Measurements from ENCODE around the gene NHLRC2. TPM values are rescaled to one million over a fixed set of nuclear protein-coding genes. Genes with fewer than 3 reads are reported as not detected.
A peak's percentile ranks its signal among the peaks of the same experiment; 100 is the strongest.

Gene NHLRC2
- total and polyA plus RNA-seq, 10 of the 15 experiments (the other 5 are each of a cell fraction or from before 2014, with no cell fraction given), result 1.9 to 31.3 (median 15.9) TPM

DNA sequence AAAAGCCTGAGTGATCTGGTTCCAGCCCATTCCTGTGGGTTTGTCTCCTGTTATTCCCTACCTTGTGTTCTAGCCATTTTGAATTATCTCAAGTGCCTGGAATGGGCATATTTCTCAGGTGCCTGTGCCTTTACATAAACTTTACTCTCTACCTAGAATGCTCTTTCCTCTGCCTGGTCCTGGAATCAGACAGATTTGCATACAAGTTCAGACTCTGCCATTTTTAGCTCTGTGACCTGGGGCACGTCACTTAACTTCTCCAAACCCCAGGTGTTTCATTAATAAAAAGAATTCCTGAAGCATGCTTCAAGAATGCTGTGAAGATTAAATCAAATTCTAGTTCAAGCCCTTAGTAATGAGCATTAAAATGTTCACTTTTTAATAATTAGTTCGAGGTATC lies 8.4 kb upstream of the NHLRC2 start:
- ATAC-seq, result peak; percentile 44
- 16% methylated on average over 2 of the region's 2 CpGs for WGBS (ENCODE audit: insufficient coverage, insufficient replicate concordance, low lambda C conversion rate, missing lambda C conversion rate)
- RAD21 ChIA-PET (ENCODE audit: unreplicated experiment), result interaction anchor here (0.6 to 0.9 kb wide), 2 partner anchors 27 to 106 kb away, joined by 3 read pairs; no protein-coding TSS in a partner anchor
- no TSS peak for BruUV-seq (replicated peaks)
- peak overlapping the region; percentile 9; the same call in 1 of the 2 replicates for H3K27ac ChIP-seq (ENCODE audit: control insufficient read depth, insufficient read depth)
- no peak overlapping the region for H2AFZ ChIP-seq (ENCODE audit: control insufficient read depth, low read depth, low read length)
- H3K9ac ChIP-seq (ENCODE audit: control insufficient read depth, insufficient read depth, low read length), result no peak overlapping the region
- H3K79me2 ChIP-seq (ENCODE audit: control insufficient read depth, insufficient read depth, low read length), result peaks cover 22% of the 10 kb centered on the region
- peak overlapping the region; percentile 43; the same call in 1 of the 2 replicates for H3K4me2 ChIP-seq (ENCODE audit: control insufficient read depth, insufficient read depth)
- POLR2A ChIA-PET, result no interaction called here
- SMC1A ChIA-PET (ENCODE audit: uncharacterized antibody, unreplicated experiment), result interaction anchor here (1.0 kb wide), 1 partner anchor 48 kb away, joined by 3 read pairs; no protein-coding TSS in a partner anchor
- no peaks in the 10 kb centered on the region for H3K27me3 ChIP-seq (replicated peaks in 1 of 2; ENCODE audit: control insufficient read depth in 2 of 2, insufficient read depth in 2 of 2, low read length in 1 of 2)
- TF ChIP-seq SP1 (IDR thresholded peaks at IDR 0.05; ENCODE audit: low read depth, low read length) (no peak), HCFC1 (IDR thresholded peaks at IDR 0.05; ENCODE audit: low read length) (no peak), ZNF622 (IDR thresholded peaks at IDR 0.05) (no peak), CBFB (IDR thresholded peaks at IDR 0.05; ENCODE audit: low read depth) (no peak), EP300 (IDR thresholded peaks at IDR 0.05; ENCODE audit: borderline replicate concordance in 1 of 2, control insufficient read depth in 1 of 2, low read depth in 2 of 2, low read length in 2 of 2) (no peak)
- TF ChIP-seq, protein P1, sequence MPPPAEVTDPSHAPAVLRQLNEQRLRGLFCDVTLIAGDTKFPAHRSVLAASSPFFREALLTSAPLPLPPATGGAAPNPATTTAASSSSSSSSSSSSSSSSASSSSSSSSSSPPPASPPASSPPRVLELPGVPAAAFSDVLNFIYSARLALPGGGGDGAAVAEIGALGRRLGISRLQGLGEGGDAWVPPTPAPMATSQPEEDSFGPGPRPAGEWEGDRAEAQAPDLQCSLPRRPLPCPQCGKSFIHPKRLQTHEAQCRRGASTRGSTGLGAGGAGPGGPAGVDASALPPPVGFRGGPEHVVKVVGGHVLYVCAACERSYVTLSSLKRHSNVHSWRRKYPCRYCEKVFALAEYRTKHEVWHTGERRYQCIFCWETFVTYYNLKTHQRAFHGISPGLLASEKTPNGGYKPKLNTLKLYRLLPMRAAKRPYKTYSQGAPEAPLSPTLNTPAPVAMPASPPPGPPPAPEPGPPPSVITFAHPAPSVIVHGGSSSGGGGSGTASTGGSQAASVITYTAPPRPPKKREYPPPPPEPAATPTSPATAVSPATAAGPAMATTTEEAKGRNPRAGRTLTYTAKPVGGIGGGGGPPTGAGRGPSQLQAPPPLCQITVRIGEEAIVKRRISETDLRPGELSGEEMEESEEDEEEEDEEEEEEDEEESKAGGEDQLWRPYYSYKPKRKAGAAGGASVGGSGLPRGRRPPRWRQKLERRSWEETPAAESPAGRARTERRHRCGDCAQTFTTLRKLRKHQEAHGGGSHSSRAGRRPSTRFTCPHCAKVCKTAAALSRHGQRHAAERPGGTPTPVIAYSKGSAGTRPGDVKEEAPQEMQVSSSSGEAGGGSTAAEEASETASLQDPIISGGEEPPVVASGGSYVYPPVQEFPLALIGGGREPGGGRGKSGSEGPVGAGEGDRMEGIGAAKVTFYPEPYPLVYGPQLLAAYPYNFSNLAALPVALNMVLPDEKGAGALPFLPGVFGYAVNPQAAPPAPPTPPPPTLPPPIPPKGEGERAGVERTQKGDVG (CRISPR knock-in tag; IDR thresholded peaks at IDR 0.05), result no peak
- H3K36me3 ChIP-seq (ENCODE audit: control insufficient read depth in 2 of 2, insufficient read depth in 2 of 2, low read length in 1 of 2), result peaks cover 0 to 12% of the 10 kb centered on the region in 2 experiments; a peak in 2 of 4 replicates
- CTCF ChIA-PET, result no interaction called here
- FAIRE-seq, result no peak
- H4K20me1 ChIP-seq (ENCODE audit: control insufficient read depth, insufficient read depth), result no peaks in the 10 kb centered on the region
- no peak for DNase-seq (ENCODE audit: low read depth, low spot score)
- no peaks in the 10 kb centered on the region; the same call in 2 of the 3 replicates for H3K9me3 ChIP-seq (replicated peaks; ENCODE audit: control insufficient read depth, insufficient read depth, low read length)
- in situ Hi-C loops (cut with MboI) (no loop called here), intact Hi-C loops (cut with micrococcal nuclease; ENCODE audit: unreplicated experiment) (no loop called here)
- H3K4me3 ChIP-seq, result no peak overlapping the region
- H3K4me1 ChIP-seq (ENCODE audit: control insufficient read depth, insufficient read depth, low read length), result peaks cover 4% of the 10 kb centered on the region; the same call in 1 of the 2 replicates
